CD4-positive, alpha-beta T cell (primary cell): ENCODE measurements around the gene MMP20. TPM values are rescaled to one million over a fixed set of nuclear protein-coding genes. Genes with fewer than 3 reads are reported as not detected.

Source experiments
- ATAC-seq: fragments of 200-7000 bp; cut with Tn5 transposase; one replicate; pipeline ENCODE4 v1.10.0; 2022; ENCODE audit warnings: mild to moderate bottlenecking; ENCODE audit not compliant: poor library complexity
- CTCF ChIA-PET: fragments of 350-600 bp; sonication (Branson Sonifier 250); formaldehyde crosslinking; loops from one replicate; lab custom pipeline; 2021; ENCODE audit warnings: antibody characterized with exemption, inconsistent platforms; lab: Charles Lee
- POLR2A ChIA-PET: fragments of 350-600 bp; sonication (Branson Sonifier 250); formaldehyde crosslinking; loops from one replicate; lab custom pipeline; 2021; ENCODE audit warnings: antibody characterized with exemption, inconsistent platforms; lab: Charles Lee
- DNase-seq, 14 experiments: peaks; one replicate each; pipeline ENCODE4 v3.0.0-alpha.2; 2013 to 2020; ENCODE audit warnings: mixed read lengths in 2 of 14
- H3K27ac ChIP-seq, 2 donors: one replicate each; pipeline versions ENCODE4 v1.5.1 to v1.7.0; 2013; ENCODE audit warnings: low read length in 2 of 2, low read depth in 1 of 2, mild to moderate bottlenecking in 1 of 2
- H3K27me3 ChIP-seq, 2 experiments: 1 replicate in 1 of 2; 2 replicates in 1 of 2; pipeline versions ENCODE4 v1.6.1 to v1.7.0; 2013; ENCODE audit warnings: low read length in 2 of 2, control low read depth in 1 of 2, mild to moderate bottlenecking in 1 of 2, moderate library complexity in 1 of 2; ENCODE audit not compliant: insufficient read depth in 2 of 2, control insufficient read depth in 1 of 2
- H3K36me3 ChIP-seq: one replicate; pipeline ENCODE4 v1.6.1; 2013; ENCODE audit warnings: low read length, control low read depth; ENCODE audit not compliant: insufficient read depth
- H3K4me1 ChIP-seq: one replicate; pipeline ENCODE4 v1.6.1; 2013; ENCODE audit warnings: low read length, control low read depth; ENCODE audit not compliant: insufficient read depth
- H3K4me3 ChIP-seq: one replicate; pipeline ENCODE4 v1.5.1; 2013; ENCODE audit warnings: mild to moderate bottlenecking, low read length, moderate library complexity
- H3K9me3 ChIP-seq, 2 experiments: 1 replicate in 1 of 2; 2 replicates in 1 of 2; pipeline versions ENCODE4 v1.6.1 to v1.7.0; 2013; ENCODE audit warnings: low read length in 2 of 2, mild to moderate bottlenecking in 2 of 2, control low read depth in 1 of 2, moderate library complexity in 1 of 2; ENCODE audit not compliant: control insufficient read depth in 1 of 2, insufficient read depth in 1 of 2
- H3K27ac Mint-ChIP-seq: one replicate; pipeline ENCODE4 v1.8.0; 2020; ENCODE audit warnings: mixed read lengths
- H3K27me3 Mint-ChIP-seq: one replicate; pipeline ENCODE4 v1.8.0; 2021; ENCODE audit warnings: mixed read lengths
- H3K36me3 Mint-ChIP-seq: one replicate; pipeline ENCODE4 v1.8.0; 2021; ENCODE audit warnings: low read depth, mixed read lengths
- H3K4me1 Mint-ChIP-seq: one replicate; pipeline ENCODE4 v1.8.0; 2021; ENCODE audit warnings: low read depth, mixed read lengths
- H3K4me3 Mint-ChIP-seq: one replicate; pipeline ENCODE4 v1.8.0; 2020; ENCODE audit warnings: mild to moderate bottlenecking, mixed read lengths
- H3K9me3 Mint-ChIP-seq: one replicate; pipeline ENCODE4 v1.8.0; 2020; ENCODE audit warnings: mixed read lengths
- CTCF ChIP-seq: fragments of 200-600 bp; IDR thresholded peaks from one replicate; pipeline ENCODE4 v1.8.0; 2022; ENCODE audit warnings: antibody characterized with exemption, mild to moderate bottlenecking
- intact Hi-C, 2 experiments: fragments of 100-400 bp; cut with DNase I in 1 of 2; cut with micrococcal nuclease in 1 of 2; formaldehyde crosslinking; loops; one replicate each; pipeline versions ENCODE4 v1.15.1 to v1.9.0; 2023 to 2025; cut with DNase I, micrococcal nuclease
- total RNA-seq, 174 experiments: library from RNA in 2 of 174; stranded (reverse) in 2 of 174; gene quantifications; one replicate each; pipeline ENCODE4 v1.2.3 and lab custom pipeline; 2021 to 2026

Gene MMP20
- total RNA-seq, 2 experiments from 2014 or later, result not detected

GRCh38 chr11:102546427-102546826, 78.7 kb downstream of the MMP20 start:
- no peaks in the 10 kb centered on the region for H3K36me3 Mint-ChIP-seq
- H3K9me3 Mint-ChIP-seq, result no peaks in the 10 kb centered on the region
- Histone ChIP-seq H3K36me3 (no peaks in the 10 kb centered on the region), H3K9me3 (no peaks in the 10 kb centered on the region), H3K27me3 (no peaks in the 10 kb centered on the region), H3K4me3 (no peak overlapping the region), H3K4me1 (no peaks in the 10 kb centered on the region), H3K27ac (no peak overlapping the region)
- POLR2A ChIA-PET, result no interaction called here
- peak in 2 of 14 experiments; percentile 9 to 22 for DNase-seq
- H3K27me3 Mint-ChIP-seq, result no peaks in the 10 kb centered on the region
- CTCF ChIA-PET, result no interaction called here
- TF ChIP-seq CTCF, result no peak
- H3K4me3 Mint-ChIP-seq, result no peak overlapping the region
- no peak for ATAC-seq
- no peaks in the 10 kb centered on the region for H3K4me1 Mint-ChIP-seq
- intact Hi-C loops, result no loop called here
- no peak overlapping the region for H3K27ac Mint-ChIP-seq

- no peak overlapping the region for H3K27ac ChIP-seq
- intact Hi-C loops, result no loop called here
Observed at GRCh38 chr11:102545701-102546100, 79.4 kb downstream of the MMP20 start.

DNA sequence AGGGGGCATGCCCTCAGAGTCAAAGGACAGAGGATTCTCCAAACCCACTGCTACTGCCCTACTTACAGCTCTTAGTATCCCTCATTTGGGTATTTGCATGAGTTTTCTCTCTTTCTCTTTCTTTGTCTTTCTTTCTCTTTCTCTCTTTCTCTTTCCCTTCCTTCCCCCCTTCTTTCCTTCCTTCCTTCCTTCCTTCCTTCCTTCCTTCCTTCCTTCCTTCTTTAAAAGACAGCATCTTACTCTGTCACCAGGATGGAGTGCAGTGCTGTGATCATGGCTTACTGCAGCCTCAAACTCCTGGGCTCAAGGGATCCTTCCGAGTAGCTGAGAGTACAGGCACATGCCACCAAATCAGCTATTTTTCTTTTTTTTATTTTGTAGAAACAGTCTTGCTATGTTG, 80.5 kb downstream of the MMP20 start:
- Mint-ChIP-seq H3K36me3 (no peaks in the 10 kb centered on the region), H3K27me3 (no peaks in the 10 kb centered on the region), H3K4me3 (no peak overlapping the region), H3K4me1 (no peaks in the 10 kb centered on the region), H3K27ac (no peak overlapping the region), H3K9me3 (no peaks in the 10 kb centered on the region)
- CTCF ChIA-PET, result no interaction called here
- Histone ChIP-seq H3K9me3 (no peaks in the 10 kb centered on the region), H3K36me3 (no peaks in the 10 kb centered on the region), H3K4me1 (no peaks in the 10 kb centered on the region), H3K4me3 (no peak overlapping the region), H3K27ac (no peak overlapping the region), H3K27me3 (no peaks in the 10 kb centered on the region)
- intact Hi-C loops, result no loop called here
- no peak for TF ChIP-seq CTCF
- DNase-seq (no peak), ATAC-seq (no peak)
- POLR2A ChIA-PET, result interaction anchor here (1.5 to 1.8 kb wide), 2 partner anchors 15 kb away, joined by 3 to 4 read pairs; no protein-coding TSS in a partner anchor

More at GRCh38 chr11:102545701-102546100, 79.4 kb downstream of the MMP20 start:
- no peaks in the 10 kb centered on the region for H3K9me3 ChIP-seq
- Mint-ChIP-seq H3K4me3 (no peak overlapping the region), H3K27me3 (no peaks in the 10 kb centered on the region), H3K27ac (no peak overlapping the region), H3K9me3 (no peaks in the 10 kb centered on the region), H3K36me3 (no peaks in the 10 kb centered on the region), H3K4me1 (no peaks in the 10 kb centered on the region)
- no peaks in the 10 kb centered on the region for H3K27me3 ChIP-seq
- CTCF ChIA-PET, result no interaction called here
- no peak for DNase-seq
- H3K4me3 ChIP-seq, result no peak overlapping the region
- H3K4me1 ChIP-seq, result no peaks in the 10 kb centered on the region
- ATAC-seq, result no peak
- no peak for TF ChIP-seq CTCF
- H3K36me3 ChIP-seq, result no peaks in the 10 kb centered on the region
- POLR2A ChIA-PET, result interaction anchor here (1.5 kb wide), 1 partner anchor 14 kb away, joined by 3 read pairs; no protein-coding TSS in a partner anchor
